HG02588 (cell line): ENCODE measurements around the gene ANO2.

Experiments used
- ATAC-seq: cut with Tn5 transposase; IDR thresholded peaks from one replicate; pipeline ENCODE4 v1.9.1; 2021; ENCODE audit warnings: mild to moderate bottlenecking, moderate library complexity; ENCODE audit not compliant: unreplicated experiment

Gene ANO2

DNA sequence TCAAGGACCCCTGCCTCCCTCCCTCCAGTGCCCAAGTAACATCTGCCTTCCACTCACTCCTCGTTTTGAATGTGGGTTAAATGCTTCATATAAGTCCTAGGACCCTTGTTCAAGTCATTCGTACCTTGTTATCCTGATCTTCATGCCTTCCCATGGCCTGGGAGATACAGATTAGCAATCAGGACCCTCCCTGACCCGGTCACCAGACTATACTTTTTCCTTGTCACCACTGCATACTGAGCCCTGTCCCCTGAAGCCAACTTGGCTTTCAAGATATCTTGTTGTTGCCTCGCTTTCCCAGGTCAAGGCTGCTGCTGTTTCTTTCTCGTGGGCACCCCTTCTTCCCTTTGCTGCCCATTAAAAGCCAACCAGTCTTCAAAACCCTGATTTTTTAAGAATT lies 208.5 kb downstream of the ANO2 start:
- no peak for ATAC-seq

DNA sequence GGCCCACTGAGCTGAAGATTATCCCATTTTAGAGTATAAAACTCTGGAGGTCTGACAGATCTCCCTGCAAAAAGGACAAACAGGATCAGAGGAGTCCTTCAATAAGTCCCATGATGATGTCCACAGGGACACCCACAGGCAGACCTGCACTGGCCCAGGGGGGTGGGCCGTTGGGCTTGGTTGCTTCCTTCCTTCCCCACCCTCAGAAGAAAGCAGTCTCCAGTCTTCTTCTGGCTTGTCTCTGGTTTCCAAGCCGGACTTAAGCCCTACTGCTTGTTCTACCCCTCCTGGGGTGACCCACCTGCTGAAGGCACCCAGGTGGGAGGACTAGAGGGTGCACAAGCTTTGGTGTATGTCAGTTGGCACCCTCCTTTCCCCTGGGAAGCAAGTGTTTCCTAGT lies 209.0 kb downstream of the ANO2 start:
- no peak for ATAC-seq

DNA sequence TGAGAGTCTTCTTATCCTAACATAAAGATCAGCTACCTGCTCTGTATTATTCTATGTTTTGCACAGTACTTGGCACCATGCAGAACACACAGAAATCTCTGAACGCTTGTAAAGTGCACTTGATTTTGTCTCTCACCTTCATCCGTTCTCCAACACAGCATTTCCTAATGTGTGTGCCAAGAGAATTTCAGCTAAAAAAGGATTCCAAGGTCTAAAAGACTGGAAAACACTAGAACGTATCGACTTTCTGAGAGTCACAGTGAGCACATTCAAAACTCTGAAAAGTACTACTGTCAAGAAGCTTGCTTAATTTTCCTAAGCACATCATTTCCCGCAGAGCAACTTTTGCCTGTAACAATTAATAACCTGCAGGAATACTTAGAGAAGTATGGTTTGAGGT lies 211.1 kb downstream of the ANO2 start:
- ATAC-seq = no peak

DNA sequence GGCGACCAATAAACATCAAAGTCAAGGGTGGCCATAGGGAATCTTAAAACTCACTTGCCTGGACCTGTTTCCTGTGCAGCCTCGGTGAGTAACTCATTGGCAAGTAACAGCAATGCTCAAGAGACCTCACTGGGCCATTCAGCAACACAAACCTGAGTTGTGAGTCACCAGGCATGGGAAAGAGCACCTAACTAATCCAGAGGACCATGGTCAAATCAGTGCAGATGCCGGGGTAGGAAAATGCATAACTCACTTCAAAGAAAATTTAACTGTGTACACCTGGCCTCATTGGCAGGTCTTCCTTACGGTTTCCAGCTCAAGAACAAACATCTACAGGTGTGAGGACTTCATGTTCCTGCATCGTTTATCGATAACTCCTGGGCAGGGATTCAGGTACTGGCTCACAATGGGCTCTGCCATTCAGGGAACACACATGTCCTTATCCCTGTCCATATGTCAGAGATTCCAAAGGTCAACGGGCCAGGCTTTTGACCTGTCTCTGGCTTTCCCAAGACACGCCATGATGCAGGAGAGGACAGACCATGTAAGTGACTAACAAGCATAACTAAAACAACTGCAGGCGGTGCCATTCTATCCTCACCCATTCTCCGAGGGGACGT lies 211.8 kb downstream of the ANO2 start:
- ATAC-seq = no peak

DNA sequence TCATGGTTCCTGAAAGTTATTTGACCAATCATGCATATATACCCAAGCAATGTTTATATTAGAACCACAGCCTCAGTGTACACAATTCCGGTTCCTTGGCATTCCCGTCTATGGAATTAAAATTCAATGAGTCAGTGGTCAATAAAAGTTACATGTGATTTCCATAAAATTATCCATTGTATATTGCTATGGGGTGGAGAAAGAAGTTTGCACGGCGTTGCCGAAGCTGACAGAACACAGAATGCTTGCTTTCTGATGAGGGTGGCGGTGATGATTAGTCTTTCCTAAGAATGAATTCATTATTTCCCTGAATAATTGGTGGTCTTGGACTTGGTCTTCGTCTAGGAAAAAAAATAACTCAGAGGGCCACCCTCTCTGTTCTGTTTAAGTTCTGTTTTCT lies 214.1 kb downstream of the ANO2 start:
- ATAC-seq = no peak

DNA sequence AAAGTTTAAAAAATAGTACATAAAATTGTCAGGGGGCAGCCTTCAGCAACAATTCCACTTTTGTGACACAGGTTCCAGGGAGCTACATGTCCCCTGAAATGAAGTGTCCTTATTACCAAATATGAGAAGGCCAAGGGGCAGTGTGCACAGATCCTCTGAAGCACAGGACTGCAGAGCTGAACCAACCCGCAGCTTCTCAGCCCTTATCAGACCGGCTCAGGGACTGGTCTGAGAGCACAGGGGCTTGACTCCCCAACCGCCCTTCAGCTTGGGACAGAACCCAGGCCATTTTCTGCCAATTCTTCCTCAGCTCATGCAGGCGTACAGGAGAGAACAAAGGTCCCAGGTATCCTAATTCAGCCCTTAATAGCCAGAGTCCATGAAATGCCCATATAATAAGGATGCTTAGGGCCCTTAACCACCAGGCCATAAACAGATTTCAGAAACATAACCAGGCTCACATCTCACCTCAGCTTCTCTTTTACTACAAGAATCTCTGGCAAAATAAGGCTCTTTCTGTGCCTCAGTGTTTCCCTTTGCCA lies 221.3 kb downstream of the ANO2 start:
- no peak for ATAC-seq

DNA sequence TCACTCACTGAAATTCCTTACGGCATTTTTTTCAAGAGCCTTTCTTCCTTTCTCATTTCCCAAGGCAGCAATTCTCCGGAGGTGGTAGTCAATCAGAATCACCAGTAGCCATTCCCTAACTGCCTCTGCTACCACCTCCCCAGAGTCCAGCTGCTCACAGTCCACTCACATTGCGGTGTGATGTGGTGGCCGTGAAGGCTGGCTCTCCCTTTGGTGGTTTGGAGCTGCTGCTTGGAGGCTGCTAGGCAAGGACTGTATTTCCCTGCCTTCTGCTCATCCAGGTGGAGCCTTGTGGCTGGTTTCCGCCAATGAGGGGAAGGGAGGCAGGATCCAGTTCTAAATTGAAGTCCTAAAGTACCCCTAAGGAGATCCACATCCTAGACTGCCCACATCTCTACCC lies 222.0 kb downstream of the ANO2 start:
- ATAC-seq = no peak

DNA sequence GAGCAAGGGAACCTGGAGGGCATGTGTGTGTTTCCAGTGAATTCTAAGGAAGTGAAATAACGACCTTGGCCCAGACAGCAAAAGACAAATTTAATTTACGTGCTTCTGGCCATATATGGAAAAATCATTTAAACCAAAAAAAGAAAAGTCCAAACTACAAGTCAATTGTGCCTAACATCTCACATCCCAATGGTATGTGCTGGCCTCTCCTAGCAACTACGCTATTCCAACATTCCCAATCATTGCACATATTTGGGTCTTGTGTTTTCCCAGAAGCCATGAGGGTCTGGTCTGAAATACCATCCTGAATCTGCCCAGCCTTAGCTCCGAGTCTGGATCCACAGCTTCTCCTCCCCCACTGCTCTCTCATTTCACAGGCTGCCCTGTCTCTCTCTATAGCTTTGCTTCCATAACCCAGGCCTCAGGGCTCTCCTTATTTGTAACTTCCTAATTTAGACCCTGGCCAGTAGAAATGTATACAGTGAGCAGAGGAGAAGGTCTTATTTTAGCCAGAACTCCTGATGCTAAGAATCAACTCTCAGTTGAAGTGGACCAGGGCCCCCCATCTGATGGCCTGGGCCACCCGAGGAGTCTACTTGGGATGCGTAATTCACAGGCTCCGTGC lies 224.6 kb downstream of the ANO2 start:
- ATAC-seq = no peak

DNA sequence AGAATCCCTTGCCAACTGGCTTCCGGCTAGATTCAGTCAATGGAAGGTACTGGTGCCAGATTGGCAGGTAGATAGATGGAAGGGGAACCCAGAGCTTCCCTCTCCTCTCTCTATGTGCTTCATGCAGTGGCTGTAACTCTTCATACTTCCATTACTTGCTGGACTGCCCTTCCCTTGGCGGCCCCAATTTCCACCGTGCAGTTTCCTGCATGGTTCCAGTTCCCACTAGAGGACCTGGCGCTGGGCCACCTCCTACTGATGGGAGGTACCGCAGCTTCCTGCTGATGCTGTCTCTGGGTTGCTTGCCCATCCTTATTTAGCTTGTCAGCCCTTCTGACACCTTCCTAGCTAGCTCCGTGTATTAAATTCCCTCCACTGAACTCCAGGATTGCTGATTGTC lies 226.4 kb downstream of the ANO2 start:
- no peak for ATAC-seq

DNA sequence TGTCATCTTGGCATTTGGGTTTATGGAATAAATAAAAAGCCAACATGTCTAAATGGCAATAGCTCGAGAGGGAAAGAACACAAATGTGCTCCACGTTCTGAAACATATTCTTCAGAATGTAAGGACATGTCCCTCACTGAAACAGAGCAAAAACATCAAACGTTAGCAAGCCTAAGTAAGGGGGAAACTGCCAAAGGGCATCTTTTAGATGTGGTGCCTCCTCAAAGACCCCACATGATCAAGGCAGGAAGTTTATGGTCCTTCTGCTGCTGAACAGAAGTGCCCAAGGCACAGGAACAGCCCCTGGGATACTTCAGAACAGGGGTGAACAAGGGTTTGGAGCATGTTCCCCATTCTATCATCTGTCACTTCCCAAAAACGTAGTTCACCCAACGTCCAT lies 227.0 kb downstream of the ANO2 start:
- ATAC-seq = no peak

DNA sequence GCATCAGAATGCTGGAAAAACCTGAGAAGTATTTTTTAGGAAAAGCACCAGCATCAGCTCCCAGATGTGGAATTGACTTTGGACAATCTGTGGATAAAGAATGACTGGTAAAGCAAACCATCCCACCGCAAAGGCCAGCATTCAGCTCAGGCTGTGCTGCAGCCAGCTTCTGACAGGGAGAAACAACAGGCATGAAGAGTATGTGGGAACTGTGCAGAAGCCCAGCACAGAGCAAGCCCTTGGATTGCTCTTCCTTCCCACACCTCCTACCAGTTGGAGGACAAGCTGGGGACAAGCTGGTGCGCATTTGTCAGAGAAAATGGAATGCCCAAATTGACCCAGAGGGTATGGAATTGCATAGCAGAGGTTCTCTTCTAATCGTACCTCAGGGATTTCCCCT lies 228.1 kb downstream of the ANO2 start:
- ATAC-seq = no peak

DNA sequence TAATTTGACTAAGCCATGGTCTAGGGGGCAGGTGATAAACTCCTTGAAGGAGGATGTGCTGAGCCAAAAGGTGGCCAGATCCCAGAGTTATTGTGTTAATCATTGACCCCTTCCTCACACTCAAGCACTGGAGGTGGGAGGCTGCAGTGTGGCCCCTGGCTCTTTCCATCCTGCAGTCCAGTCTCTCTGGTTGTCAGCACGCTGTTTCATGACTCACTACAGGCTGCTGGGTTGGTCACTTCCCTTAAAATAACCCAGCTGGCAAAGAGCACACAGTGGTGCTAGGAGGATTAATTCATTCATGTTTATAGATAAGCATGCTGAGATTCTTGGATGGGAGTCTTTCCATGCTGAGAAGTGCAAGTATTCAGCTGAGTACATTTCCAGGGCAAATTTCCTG lies 228.9 kb downstream of the ANO2 start:
- no peak for ATAC-seq

DNA sequence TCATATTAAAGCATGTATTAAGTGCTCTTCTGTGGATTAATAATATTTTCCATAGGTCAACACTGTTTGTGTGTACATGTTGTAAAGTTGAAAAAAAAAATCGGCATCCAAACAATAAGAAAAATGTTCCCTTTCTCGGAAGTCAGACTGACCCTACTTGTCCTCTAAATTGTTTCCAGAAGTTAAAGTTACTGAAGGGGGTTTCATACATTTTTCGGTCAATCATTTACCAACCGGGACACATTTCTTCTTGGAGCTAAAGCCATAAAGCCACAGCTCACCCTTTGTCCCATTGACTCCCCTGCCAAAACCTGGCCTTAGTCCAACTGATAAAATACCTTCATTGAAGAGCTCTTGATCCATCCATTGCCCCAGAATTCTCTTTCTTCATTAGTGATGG lies 230.0 kb downstream of the ANO2 start:
- no peak for ATAC-seq

DNA sequence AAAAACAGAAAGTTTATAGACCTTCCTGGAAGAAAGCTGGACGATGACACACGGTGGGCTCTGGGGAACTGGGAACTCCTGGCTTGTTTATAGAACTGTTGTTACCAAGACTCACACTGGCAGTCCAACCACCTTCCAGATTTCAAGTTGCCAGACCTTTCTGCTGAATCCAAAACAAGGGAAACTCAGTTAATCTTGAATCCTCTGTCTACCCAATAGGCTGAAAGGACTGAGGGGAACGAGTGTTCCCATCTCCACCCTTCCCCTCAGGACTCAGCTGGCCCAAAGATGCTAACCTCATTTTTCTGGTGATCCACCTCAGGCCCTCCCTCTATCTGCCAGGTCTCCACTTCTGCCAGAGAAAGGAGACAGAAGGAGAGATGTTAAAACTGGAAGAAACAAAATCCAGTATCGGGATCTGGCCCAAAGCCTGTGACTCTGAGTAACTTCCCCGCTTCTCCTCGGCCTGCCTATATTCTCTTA lies 231.4 kb downstream of the ANO2 start:
- ATAC-seq = no peak

DNA sequence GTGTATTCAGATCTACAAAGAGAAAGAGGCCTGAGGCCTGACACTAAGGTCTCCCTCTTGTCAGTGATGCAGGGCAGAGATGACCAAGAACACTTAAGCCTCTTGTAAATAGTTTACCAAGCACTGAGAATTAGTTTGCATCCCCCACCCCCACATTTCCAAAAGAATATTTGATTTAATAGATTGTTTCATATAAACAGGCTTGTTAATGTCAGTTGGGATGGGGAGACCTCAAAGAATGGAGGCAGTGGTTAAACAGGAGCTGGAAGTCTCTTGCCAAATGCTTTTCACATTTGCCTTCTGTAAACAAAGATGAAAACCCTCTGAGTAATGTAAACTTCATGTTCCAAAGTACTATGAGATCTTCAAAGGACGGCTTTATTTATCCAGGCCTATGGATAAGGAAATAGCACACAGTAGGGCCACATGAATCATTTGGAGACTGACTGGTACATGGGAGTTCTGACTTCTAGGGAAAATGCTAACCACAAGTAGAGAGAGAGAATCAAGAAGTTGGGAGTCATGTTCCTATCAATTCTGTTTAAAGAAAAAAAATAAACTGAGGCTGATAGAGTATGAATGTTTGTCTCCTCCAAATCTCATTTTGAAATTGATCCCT lies 234.7 kb downstream of the ANO2 start:
- no peak for ATAC-seq

DNA sequence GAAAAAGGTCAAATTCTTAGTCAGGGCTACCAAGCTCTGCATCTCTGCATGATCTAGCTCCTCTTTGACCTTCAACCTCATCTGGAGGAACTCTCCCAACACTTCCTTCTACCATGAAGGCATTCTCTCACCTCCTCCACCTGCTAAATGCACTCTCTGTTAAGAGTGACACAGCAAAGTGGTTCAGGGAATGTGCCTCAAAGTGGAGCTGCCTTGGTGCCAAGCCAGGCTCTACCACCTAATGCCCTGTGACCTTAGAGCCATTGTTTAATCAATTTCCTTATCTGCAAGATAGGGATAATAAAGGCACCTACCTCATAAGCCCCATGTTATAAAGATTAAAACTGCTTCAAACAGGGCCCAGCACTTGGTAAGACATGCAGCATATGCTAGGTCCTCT lies 236.7 kb downstream of the ANO2 start:
- no peak for ATAC-seq

DNA sequence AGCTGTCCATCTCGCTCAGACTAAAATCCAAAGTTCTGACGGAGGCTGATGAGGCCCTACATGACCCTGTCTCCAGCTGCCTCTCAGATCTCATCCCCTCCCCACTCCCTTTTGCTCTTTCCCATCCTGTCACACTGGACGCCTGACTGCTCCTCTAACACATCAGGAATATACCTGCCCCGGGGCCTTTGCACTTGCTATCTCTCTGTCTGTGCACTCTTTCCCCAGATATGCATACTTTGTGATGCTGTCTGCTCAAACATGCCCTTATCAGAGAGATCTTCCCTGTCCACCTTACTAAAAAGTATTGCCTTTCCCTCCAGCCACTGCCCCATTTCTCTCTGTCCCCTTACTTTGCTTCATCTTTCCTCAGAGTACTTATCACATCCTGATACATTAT lies 238.8 kb downstream of the ANO2 start:
- ATAC-seq = no peak

DNA sequence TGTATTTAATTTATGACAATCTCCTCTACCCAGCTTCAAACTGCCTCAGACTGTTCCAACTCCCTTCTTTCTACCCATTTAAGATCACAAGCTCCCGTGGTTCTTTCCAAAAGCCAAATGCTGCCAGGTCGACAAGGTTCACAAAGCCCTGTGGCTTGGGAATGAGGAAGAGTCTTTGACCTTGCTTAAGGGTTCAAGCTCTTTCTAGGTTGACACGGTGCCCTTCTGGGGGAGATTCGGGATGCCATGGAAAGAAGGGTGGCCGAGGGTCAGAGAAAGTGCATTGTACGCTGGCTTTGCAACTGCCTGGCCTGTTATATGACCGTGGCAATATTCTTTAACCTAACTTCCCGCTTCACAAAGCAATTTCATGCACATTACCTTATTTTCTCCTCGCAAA lies 239.3 kb downstream of the ANO2 start:
- ATAC-seq = no peak

DNA sequence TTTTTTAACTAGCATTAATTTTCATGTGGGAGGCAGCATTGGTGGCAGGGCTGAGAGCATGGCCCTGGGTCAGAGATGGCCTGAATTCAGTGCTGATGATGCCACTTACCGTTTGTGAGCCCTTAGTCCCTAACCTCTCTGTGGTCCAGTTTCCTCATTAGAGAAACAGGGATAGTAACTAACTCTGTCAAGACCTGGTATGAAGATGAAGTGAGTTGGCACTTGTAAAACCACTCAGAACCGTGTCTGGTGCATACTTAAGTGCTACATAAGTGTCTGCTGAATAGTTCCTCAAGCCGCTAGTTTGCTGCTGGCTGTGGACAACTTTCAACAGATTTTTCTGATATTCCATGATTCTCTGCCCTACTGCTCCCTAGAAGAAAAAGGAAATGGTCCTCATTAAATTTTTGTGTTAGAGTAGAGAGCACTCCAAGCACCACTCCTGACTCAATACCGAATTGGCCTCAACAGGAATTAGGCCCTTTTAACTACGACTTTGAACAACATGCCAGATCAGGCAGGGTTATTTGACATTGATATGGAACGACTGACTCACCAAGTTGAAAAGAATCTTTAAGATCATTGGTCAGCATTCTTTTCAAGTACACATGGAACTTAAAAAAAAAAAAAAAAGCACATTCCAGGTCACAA lies 250.2 kb downstream of the ANO2 start:
- no peak for ATAC-seq

DNA sequence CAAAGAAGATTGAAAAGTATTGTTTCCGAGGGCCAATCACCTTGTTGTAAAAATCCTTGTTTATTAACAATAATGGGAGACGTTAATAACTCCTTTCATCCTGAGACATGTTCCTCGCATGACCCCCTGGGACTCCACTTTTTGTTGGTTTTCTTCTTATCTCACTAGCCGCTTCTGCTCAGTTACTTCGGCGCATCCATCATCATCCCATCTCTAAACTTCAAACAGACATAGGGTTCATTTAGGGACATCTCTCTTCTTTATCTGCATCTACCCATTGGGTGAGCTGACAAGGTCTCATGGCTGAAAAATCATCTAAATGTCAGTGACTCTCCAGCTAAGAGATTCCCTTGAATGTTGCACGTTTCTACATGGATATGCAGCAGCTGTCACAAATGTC lies 252.2 kb downstream of the ANO2 start:
- no peak for ATAC-seq

DNA sequence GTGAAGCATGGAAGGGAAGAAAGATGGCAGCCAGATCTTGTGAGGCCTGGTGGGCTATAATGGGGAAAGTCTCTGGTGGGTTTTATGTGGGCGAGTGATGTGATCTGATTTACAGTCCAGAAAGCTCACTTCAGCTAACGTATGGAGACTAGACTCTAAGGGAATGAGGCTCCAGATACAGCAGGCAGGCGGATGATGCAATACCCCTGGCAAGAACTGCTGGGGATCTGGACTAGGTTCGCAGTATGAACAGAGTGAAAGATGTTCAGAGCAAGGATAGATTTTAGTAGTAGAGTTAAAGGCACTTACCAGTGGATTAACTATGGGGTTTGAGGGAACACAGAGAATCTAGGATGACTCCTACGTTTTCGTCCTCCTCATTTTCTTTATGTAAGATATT lies 253.1 kb downstream of the ANO2 start:
- ATAC-seq = no peak

DNA sequence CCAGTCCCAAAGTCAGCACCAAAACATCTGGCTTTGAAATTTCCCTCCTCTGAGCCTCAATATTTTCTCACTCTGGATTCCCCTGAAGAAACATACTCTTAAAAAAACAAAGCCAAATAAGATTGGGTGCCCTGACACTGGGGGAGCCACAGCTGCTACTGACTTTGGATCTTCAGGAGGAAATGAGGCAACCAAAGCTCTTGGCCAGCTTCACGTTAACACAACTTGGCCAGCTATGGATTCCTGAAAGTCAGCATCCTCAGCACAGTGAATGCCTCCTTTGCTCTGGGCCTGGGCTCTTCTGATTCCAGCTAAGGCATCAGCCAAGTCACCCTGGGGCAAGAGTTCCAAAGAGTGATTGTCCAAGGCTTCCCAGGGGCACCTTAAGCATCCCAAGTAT lies 254.8 kb downstream of the ANO2 start:
- no peak for ATAC-seq
